ENCODE measurements around the gene CCM2.
A peak's percentile ranks its signal among the peaks of the same experiment; 100 is the strongest.
"Not testable (repeated sequence)": the region's sequence is repeated elsewhere in the genome, so short reads cannot be mapped to it uniquely, and the experiment has no call there.

CCM2 gene

DNA sequence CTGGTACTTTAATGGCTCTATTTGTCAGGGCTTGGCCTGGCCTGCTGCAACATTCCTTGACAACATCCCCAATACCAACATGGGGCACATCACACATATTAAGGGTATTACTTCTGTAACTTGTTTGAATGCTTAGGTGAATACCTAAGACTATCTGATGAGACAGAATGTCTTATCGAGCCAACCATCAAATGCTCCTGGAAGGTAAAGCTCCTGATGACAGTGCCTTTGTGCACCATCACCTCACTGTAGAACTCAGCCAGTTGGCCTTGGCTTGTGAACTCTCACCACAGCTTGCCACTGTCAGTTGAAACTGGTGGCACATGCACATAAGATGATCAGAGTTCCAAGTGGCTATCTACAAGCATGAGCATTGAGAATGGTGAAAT lies 17.5 kb upstream of the CCM2 start:
- DNase-seq, result no peak

DNA sequence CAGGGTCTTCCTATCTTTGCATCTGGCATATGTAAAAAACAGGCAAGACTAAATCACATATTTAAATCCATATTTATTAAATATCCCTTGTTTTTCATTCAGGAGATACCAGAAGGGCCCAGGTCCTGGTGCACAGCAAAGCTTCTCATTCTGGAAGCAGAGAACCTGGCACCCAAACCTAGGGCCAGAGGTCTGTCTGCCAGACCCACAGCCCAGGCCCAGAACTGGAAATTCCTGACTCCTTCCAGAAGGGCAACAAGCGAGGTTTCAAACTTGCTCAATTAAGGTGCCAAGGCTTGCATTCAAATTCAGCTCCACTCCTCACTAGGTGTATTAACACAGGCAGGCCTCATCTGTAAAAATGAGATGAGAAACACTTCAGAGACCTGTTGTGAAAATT lies 17.0 kb upstream of the CCM2 start:
- DNase-seq, result no peak

DNA sequence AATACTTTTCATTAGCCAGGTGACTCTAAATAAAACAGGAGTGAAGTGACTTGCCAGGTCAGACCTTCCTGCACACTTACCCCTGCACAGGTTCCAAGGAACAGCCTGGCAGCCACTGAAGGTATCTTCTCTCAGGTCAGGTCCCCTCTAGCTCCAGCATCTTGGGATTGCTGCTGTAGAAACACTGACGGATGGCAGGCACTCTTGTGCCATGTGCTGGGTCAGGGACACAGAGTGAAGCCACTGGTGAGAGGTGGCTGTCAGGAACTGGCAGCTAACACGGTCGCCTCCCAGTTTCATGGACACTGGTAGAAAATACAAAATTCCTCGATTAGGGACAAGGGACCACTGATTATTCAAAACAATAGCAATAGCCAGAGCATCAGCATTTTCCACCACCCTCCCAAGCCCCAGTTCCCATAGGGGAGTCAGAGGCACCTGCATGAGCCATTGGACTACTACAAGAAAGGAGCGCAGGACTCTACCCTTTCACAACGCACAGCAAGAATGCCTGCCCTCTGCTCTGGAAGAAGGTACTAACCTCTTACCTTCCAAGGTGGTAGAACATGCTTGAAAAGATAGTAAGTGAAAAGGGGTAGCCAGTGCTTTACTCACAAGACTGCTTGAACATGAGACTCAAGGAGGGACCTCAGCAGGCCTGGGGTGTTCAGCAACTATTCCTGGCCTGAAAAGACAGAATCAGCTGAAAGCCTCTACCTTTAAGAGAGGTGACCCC lies 16.1 kb upstream of the CCM2 start:
- DNase-seq, result no peak

DNA sequence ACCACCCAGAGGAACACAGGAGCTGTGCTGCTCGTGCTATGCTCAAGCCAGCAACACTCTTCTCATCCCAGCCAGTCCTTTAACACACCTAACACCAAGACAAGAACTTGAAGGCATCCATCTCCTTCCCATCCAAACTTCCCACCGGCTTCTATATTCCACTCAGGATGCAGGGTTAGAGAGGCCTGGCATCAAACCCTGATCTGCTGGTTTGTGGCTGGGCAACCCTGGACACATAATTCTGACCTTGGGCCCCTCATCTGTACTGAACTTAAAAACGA lies 15.6 kb upstream of the CCM2 start:
- DNase-seq, result no peak

DNA sequence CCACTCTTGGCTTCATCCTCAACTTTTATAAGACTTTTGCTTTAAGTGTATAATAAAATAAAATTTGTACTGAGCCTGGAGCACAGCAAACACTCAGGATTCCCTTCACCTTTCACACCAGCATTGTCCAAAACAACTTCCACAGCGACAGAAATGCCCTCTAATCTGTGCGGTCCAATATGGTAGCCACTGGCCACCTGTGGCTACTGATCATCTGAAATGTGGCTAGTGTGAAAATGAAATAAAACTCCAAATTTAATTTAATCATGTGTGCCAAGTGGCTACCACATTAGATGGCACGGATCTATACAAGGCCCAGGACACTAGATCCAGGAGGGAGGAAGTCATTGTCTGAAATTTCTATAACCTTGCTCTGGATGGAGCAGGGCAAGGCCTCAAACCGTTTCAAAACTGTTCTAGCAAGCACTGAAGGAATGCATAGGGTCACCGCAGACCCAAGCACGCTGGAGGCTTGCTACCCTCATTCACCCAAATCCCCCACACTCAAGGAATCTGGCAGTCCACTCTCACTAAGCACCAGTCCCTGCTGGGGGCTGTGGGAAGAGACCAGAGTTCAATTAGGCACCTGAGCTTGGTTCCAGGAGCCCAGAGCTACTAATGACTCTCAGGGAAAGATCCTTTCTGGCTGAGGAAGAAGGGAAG lies 14.8 kb upstream of the CCM2 start:
- DNase-seq, result no peak

DNA sequence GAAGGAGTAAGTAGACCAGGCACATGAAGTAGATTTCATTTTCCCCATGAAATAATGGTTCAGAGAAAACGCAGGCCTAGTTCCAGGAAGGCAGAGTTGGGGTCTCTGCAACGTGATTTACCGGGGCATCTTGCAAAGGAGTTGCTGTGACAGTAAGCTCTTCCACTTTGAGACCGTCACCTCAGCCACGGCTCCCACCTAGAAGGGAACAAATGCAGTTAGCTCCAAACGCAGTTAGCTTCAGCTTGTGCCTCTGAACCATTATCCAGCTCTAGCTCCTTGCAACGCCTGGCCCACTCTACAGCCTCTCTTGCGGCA lies 14.1 kb upstream of the CCM2 start:
- DNase-seq, result no peak

DNA sequence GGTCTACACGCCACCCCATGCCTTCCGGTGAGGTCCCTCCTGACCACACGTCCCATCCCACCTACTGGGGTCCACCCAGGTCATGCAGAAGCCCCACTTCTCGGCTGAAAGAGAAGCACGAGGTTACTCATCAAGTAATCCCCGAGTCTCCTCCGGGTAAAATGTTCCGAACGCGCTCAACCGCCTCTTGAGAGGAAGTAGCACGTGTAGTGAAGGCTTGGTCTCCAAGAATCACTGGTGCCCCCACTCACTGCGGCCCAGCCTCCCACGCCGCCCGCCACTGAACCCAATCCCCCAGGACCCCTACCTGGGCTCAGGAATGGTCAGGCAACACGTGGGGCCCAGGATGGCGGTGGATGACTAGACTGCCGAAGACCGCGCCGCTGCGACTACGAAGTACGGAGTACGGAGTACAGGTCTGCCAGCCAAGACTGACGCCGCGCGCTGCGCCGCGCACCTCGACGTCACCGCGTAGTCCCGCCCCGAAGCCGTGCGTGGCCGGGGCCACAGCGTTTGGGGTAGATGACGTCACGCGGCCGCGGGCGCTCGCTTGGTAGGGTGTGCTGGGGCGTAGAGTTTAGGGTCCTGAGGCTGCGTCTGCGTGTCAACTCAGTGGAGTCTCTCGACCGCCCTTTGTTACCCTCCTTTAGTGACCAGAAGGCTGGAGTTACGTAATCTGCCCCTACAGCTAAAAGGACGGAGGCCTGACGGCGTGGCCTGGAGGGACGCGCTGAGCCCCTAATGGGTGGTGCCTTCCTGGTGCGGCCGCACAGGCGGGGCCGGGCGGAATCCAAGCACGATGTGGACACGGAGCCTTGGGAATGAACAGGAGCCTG lies 13.6 kb upstream of the CCM2 start:
- peak; percentile 96 to 97 for DNase-seq

DNA sequence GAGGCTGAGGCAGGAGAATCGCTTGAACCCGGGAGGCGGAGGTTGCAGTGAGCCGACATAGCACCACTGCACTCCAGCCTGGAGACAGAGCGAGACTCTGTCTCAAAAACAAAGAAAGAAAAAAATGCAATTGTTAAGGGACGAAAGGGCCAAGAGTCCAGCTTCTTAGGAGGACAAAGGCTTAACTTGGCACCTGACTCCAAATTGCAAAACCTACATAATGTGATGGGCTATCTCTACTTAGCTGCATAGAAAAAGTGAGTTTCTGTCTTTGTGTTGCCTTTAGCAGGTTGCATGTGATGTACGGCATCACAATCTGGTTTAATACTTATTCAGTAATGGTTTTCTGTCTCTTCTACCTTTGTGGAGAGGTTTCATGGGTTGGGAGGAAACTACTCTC lies 12.5 kb upstream of the CCM2 start:
- no peak for DNase-seq

DNA sequence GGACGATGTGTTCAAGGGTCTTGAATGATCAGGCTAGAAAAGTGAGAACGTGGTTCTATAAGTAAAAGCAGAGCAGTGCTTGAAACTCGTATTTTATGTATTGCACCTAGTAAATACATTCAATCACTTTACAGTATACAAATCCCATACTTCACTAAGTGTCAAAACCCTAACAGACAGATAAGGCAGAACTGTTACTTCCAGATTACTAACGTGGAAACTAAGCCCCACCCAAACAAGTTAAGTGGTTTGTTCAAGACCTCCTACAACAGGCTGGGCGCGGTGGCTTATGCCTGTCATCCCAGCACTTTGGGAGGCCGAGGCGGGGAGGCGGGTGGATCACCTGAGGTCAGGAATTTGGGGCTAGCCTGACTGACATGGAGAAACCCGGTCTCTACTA lies 12.0 kb upstream of the CCM2 start:
- no peak for DNase-seq

DNA sequence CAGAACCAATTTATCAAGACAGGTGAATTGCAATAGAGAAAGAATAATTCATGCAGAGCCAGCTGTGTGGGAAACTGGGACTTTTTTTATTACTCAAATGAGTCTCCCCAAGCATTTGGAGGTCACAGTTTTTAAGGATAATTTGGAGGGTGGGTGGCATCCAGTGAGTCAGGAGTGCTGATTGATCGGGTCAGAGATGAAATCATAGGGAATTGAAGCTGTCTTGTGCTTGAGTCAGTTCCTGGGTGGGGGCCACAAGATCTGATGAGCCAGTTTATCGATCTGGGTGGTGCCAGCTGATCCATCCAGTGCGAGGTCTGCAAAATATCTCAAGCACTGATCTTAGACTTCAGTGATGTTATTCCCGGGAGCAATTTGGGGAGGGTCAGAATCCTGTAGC lies 11.3 kb upstream of the CCM2 start:
- no peak for DNase-seq

DNA sequence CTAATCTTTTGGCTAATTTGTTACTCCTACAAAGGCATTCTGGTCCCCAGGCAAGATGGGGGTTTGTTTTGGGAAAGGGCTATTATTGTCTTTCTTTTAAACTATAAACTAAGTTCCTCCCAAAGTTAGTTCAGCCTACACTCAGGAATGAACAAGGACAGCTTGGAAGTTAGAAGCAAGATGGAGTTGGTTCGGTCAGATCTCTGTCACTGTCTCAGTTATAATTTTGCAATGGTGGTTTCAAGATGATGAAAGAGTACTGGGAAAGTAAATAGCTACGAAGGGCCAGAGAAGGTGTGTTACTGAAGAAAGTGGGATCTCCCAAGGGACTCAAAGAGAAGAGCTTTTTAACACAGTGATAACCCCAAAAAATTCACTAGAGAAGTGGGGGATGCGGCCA lies 10.9 kb upstream of the CCM2 start:
- no peak for DNase-seq

DNA sequence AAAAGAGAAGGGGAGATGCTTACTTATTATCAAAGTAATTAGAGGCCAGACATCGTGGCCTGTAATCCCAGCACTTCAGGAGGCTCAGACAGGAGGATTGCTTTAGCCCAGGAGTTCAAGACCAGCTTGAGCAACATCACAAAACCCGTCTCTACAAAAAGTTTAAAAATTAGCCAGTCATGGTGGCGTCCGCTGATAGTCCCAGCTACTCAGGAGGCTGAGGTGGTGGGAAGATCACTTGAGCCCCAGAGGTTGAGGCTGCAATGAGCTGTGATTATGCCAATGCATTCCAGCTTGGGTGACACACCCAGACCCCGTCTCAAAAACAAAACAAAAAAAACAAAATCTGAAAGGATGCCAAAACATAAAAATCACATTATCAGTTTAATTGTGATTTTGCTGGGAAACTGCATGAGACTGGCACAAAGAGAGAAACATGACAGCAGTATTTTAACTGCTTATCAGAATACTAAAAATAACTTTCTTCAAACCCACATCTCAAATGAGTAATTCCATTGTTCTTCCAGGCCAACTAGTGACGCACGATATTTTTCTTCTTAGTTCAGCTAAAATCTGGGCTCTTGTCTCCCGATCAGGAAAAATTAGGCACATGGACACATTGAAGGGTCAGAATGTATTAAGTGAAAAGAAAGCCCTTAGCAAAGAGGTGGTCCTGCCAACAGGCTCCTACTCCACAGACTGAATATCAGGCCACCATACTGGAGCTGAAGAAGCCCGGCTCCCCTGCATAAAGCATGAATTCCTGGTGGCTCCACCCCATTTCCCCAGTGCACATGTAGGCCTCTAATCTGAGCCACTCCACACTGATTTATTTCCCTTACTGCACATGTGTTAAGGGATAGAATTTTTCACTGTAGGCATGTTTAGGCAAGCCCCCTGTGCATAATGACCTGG lies 9.6 kb upstream of the CCM2 start:
- DNase-seq, result no peak

DNA sequence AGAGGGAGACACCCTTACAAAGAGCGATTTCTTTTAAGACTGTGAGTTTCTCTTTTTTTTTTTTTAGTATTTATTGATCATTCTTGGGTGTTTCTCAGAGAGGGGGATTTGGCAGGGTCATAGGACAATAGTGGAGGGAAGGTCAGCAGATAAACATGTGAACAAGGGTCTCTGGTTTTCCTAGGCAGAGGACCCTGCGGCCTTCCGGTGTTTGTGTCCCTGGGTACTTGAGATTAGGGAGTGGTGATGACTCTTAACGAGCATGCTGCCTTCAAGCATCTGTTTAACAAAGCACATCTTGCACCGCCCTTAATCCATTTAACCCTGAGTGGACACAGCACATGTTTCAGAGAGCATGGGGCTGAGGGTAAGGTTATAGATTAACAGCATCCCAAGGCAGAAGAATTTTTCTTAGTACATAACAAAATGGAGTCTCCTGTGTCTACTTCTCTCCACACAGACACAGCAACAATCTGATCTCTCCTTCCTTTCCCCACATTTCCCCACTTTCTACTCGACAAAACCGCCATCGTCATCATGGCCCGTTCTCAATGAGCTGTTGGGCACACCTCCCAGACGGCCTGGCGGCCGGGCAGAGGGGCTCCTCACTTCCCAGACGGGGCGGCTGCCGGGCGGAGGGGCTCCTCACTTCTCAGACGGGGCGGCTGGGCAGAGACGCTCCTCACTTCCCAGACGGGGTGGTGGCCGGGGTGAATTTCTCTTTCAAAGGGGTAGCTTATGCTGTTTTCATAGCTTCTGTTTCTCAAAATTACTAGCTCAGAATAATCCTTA lies 7.8 kb upstream of the CCM2 start:
- not testable (repeated sequence) for DNase-seq

DNA sequence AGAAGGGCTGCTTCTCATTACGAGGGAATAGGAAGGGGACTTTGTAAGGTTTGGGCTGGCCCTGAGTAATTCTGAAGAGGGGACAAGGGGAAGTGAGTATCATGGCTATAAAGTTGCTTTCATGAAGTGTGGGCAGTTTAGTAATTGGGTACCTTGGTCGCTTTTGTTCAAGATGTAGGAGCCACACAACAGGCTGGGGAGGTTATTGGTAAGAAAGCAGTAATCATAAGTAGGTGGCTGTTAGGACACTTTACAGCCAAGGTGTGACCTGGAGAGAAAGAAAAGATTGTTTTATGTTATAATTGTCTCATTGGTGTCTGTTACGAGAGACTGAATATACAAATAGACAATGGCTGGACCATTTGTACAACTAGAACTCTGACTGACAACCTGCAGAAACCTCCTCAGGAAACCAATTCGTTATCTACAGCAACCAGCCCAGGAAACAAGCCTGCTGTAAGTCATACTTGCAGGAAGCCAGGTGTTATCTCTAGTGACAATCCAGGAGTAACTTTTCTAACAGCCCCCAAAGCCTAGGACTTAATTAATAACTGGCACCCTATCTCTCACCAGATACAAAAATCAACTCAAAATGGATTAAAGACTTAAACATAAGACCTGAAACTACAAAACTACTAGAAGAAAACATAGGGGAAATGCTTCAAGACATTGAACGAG lies 5.0 kb upstream of the CCM2 start:
- no peak for DNase-seq

DNA sequence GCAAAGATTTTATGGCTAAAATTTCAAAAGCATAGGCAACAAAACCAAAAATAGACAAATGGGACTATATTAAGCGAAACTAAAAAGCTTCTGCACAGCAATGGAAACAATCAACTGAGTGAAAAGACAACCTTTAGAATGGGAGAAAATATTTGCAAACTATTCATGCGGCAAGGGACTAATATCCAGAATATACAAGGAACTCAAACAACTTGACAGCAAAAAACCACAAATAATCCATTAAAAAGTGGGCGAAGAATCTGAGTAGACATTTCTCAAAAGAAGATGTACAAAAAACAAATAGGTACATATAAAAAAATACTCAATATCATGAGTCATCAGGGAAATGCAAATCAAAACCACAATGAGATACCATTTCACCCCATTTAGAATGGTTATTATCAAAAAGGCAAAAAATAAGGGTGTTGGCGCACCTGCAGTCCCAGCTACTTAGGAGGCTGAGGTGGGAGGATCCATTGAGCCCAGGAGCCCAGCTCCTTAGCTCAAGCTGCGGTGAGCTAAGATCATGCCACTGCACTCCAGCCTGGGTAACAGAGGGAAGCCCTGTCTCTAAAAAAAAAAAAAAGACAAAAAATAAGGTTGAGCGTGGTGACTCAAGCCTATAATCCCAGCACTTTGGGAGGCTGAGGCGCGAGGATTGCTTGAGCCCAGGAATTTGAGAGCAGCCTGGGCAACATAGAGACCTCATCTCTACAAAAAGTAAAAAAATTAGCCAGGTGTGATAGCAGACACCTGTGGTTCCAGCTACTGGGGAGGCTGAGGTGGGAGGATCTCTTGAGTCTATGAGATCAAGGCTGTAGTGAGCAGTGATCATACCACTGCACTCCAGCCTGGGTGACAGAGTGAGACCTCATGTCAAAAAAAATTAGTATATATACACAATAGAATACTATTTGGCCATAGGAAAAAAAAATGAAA lies 4.2 kb upstream of the CCM2 start:
- DNase-seq, result no peak

DNA sequence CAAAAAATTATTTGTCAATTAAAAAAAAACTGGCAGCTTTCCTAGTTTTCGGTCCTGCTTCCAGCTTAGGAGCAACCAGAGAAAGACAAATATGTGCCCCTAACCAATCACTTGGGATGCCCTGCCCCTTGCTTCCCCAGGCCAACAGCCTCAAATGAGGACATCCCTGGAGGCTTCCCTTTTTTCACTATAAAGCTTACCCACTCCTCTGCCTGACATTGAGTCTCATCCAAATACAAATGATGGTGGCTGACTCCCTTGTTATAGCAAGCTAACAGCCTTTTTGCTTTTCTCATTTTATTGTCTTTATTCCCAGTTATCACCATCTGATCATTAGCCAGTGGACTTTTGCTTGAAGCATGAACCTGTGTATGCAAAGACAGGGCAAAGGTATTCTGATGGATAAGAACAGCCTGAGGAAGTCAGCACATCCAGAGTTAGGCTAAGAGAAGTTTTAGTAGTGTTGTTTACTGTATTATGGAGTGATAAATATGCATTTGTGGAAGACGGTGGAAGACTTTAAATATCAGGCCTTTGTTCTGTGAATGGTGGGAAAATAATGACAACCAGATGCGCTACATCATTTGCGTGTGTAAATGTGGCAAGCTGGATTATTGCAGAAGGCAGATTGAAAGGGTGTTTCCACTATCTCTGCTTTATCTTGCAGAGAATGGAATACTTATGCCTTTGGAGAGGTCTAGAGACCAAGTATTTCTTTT lies 1.7 kb upstream of the CCM2 start:
- DNase-seq, result no peak

DNA sequence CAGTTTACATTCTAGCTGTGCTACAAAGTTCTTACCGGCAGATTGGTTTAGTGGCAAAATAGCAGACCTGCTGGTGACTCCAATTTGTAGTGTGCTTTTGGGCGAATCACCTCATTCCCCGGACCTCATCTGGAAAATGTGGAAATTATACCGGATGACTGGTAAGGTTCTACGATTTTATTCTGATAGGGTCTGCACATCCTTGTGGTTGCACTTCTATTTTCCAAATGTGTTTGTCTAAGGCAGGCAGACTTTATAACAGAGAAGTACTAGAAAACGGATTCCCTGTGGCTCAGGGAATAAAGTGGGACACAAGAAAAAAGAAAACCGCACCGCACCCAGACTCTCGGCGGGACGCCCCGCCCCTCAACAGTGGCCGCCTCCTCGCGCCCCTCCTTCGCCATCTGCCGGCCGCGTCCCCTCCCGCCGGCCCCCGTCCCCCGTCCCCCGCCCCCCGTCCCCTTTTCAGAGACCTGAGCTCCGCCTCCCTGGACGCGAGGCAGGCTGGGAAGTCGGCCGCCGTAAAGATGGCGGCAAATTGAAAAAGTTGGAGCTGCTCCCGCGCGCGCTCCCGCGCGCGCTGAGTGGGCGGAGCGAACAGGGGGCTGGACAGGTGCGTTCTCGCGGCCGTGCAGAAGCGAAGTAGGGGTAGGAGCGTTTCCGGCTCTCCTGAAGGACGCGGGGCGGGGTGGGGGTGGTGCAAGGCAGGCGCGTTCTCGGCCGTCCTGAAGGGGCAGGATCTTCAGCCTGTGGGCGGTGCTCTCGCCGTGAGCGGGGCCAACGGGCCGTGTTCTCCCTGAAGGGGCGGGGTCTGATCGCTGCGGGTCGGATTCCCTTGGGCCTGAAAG lies 532 bp upstream of the CCM2 start:
- peak; percentile 98 to 99 for DNase-seq

DNA sequence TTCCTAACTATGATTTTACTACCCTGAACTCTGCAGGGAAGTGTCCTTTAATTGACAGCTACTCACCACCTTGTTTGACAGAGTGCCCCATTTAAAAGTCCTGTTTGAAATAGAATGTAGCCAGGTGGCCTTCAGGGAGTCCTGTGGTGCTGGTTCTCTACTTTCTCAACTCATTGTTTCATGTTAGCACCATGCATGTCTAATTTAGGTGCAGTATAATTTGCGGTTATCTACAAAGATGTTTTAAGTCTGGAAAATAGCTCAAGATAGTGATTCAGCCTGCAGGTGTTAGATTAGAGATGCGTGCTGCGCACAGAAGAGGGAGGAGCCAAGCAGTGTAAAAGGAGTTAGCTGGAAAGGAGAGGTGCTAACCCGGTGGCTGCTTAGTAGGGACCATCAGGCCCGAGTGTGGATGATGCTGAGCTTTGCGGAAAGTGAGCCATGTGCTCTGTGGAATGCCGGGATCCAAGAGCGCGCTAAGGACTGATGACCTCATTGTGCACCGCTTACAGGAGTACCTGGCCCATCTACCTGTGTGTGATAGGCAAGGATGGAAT lies 1.2 kb downstream of the CCM2 start:
- peak; percentile 52 to 80 for DNase-seq

DNA sequence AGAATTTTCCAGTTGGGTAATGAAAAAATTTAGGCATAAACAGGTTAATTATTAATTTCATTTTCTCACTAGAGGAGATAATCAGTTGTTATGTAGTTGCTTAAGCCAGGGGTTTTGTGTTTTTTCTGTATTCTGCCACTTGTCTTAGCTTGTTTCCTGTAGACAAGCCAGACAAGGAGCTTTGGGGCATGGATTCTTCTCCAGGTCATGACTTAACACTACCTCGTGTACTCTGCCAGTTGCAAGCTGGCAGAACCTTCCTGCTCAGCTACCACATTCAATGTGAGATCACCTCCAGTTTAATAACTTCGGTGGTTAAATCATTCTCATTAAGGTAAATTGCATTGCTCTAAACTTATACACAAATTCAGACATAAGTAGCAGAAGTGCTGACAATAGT lies 1.8 kb downstream of the CCM2 start:
- no peak for DNase-seq

Data from stimulated activated CD4-positive, alpha-beta T cell treated with anti-CD3 and anti-CD28 coated beads, Interleukin-4, amount 100 ng/mL, for 4 hours (primary cell).